Measurements from ENCODE around the gene RAB23. TPM values are rescaled to one million over a fixed set of nuclear protein-coding genes. Genes with fewer than 3 reads are reported as not detected.

Gene RAB23
- total RNA-seq, 2 donors from 2014 or later, result 20.4 to 22.3 TPM

DNA sequence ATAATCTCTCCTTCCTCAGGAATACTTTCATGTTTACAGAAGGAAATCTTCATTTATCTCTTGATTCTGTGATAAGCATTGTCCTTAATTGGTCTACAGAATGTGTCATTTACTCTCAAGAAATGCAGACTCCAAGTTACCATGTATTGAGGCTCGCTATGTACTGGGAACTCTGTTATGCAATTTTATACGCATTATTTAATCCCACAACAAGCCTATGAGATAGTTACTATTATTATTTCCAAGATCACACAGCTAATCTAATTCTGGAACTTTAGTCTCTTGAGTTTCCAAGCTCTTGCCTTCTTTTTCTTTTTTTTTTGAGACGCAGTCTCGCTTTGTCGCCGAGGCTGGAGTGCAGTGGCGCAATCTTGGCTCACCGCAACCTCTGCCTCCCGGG, 30.0 kb upstream of the RAB23 start:
- TF ChIP-seq, protein P1, sequence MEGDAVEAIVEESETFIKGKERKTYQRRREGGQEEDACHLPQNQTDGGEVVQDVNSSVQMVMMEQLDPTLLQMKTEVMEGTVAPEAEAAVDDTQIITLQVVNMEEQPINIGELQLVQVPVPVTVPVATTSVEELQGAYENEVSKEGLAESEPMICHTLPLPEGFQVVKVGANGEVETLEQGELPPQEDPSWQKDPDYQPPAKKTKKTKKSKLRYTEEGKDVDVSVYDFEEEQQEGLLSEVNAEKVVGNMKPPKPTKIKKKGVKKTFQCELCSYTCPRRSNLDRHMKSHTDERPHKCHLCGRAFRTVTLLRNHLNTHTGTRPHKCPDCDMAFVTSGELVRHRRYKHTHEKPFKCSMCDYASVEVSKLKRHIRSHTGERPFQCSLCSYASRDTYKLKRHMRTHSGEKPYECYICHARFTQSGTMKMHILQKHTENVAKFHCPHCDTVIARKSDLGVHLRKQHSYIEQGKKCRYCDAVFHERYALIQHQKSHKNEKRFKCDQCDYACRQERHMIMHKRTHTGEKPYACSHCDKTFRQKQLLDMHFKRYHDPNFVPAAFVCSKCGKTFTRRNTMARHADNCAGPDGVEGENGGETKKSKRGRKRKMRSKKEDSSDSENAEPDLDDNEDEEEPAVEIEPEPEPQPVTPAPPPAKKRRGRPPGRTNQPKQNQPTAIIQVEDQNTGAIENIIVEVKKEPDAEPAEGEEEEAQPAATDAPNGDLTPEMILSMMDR (IDR thresholded peaks at IDR 0.05), result no peak
- TF ChIP-seq POLR2A (IDR thresholded peaks at IDR 0.05) (no peak), POLR2AphosphoS5 (IDR thresholded peaks at IDR 0.05) (no peak)
- Histone ChIP-seq H3K4me1 (replicated peaks) (peaks cover 7% of the 10 kb centered on the region), H3K9me3 (no peaks in the 10 kb centered on the region), H3K27ac (peak overlapping the region; percentile 38 to 58), H3K36me3 (no peaks in the 10 kb centered on the region), H3K4me3 (no peak overlapping the region), H3K27me3 (replicated peaks; ENCODE audit: insufficient read depth) (no peaks in the 10 kb centered on the region)
- WGBS, result 88% methylated on average over 9 of the region's 9 CpGs
- no peak for DNase-seq (ENCODE audit: low spot score)
- intact Hi-C loops (cut with DNase I), result no loop called here

DNA sequence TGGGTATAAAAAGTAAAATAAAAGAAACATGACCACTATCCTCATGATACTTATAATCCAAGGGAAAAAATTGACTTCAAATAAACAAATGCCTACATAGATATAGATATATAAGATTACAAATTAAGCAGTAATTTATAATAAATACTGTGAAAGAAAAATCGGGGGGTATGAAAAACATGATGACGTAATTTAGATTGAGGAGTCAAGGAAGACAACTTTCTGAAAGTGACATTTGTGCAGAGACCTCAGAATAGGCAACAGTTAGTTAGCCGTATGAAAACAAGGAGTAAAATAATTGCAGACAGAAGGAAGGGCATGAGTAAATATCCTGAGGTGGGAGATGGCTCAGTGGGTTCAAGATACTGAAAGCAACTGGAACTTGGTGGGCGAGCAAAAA, 28.2 kb upstream of the RAB23 start:
- no peaks in the 10 kb centered on the region for H3K9me3 ChIP-seq
- no peaks in the 10 kb centered on the region for H3K36me3 ChIP-seq
- intact Hi-C loops (cut with DNase I), result no loop called here
- H3K4me3 ChIP-seq, result no peak overlapping the region
- TF ChIP-seq POLR2A (IDR thresholded peaks at IDR 0.05) (no peak), POLR2AphosphoS5 (IDR thresholded peaks at IDR 0.05) (no peak)
- TF ChIP-seq, protein P1 (IDR thresholded peaks at IDR 0.05), result no peak
- 88% methylated on average over 4 of the region's 4 CpGs for WGBS
- H3K4me1 ChIP-seq (replicated peaks), result peaks cover 11% of the 10 kb centered on the region
- DNase-seq (ENCODE audit: low spot score), result no peak
- H3K27ac ChIP-seq, result no peak overlapping the region
- no peaks in the 10 kb centered on the region for H3K27me3 ChIP-seq (replicated peaks; ENCODE audit: insufficient read depth)

DNA sequence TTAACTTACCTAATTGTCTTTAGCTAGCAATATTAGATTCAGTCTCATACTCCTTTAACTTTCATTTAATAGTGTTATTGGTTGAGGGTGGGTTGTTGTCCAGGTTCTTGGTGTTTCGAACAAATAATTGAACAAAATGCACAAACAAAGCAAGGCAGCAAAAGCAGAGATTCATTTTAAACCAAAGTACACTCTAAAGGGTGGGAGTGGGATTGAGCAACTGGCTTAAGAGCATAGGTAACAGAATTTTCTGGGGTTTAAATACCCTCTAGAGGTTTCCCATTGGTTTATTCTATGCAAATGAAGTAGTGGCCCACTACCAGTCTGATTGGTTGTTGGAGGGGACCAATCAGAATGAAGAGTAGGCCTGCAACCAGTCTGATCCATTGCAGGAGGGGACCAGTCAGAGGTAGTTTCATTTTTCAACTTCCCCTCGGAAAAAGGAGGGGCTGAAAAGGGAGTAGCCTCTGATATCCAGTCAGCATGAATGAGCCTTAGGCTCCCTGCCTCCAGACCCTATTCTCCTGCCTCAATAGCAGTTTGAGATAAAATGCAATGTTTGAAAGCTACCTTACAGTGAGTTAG, 26.3 kb upstream of the RAB23 start:
- H3K36me3 ChIP-seq, result no peaks in the 10 kb centered on the region
- no peak for TF ChIP-seq POLR2A (IDR thresholded peaks at IDR 0.05)
- no peak for TF ChIP-seq POLR2AphosphoS5 (IDR thresholded peaks at IDR 0.05)
- TF ChIP-seq, protein P1 (IDR thresholded peaks at IDR 0.05), result no peak
- no peak overlapping the region for H3K4me3 ChIP-seq
- no peak overlapping the region for H3K27ac ChIP-seq
- H3K9me3 ChIP-seq, result no peaks in the 10 kb centered on the region
- peaks cover 17% of the 10 kb centered on the region for H3K4me1 ChIP-seq (replicated peaks)
- no peaks in the 10 kb centered on the region for H3K27me3 ChIP-seq (replicated peaks; ENCODE audit: insufficient read depth)
- intact Hi-C loops (cut with DNase I), result no loop called here
- no peak for DNase-seq (ENCODE audit: low spot score)
- 91% methylated on average over 2 of the region's 2 CpGs for WGBS

DNA sequence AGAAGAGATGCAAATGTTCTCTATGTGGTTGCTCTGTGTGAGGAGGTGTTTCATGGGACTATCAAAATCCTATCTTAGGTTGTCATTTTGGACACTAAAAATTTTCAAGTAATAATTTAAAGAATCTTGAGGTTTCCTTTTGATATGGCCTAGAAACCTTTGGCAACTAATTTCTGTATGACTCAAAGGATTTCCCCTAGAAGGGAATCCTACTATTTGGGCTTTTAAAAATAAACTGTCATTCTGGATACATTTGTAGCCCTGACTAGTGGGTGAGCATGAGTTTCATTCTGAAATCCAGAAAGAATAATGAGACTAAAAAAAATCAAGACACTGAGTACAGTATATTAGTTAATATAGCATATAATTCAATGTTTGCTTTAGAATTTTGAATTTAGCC, 25.5 kb upstream of the RAB23 start:
- Histone ChIP-seq H3K9me3 (no peaks in the 10 kb centered on the region), H3K27ac (no peak overlapping the region), H3K4me1 (replicated peaks) (peaks cover 14% of the 10 kb centered on the region), H3K36me3 (no peaks in the 10 kb centered on the region), H3K27me3 (replicated peaks; ENCODE audit: insufficient read depth) (no peaks in the 10 kb centered on the region), H3K4me3 (no peak overlapping the region)
- intact Hi-C loops (cut with DNase I), result no loop called here
- no peak for TF ChIP-seq POLR2AphosphoS5 (IDR thresholded peaks at IDR 0.05)
- TF ChIP-seq POLR2A (IDR thresholded peaks at IDR 0.05), result no peak
- TF ChIP-seq, protein P1 (IDR thresholded peaks at IDR 0.05), result no peak
- DNase-seq (ENCODE audit: low spot score), result no peak

DNA sequence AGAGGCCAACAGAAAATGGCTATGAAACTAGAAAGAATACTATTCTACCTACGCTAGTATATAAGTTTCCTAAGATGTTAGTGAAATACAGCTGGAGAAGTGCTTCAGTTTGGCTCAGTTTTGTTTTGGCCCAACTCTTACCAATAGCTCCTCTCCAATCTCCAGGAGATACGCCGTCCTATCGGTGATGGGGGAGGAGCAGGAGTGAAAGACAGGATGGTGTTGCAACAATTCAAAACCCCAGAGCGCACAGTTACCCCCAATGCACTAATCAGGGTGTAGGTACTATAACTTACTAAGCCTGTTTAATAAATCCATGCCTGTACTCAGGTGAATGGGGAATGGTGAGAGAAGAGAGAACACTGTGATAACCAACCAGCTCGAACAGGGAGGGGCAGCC, 24.2 kb upstream of the RAB23 start:
- no peak for DNase-seq (ENCODE audit: low spot score)
- Histone ChIP-seq H3K27ac (peak overlapping the region in 1 of 2 donors; percentile 34), H3K36me3 (no peaks in the 10 kb centered on the region), H3K4me3 (no peak overlapping the region), H3K27me3 (replicated peaks; ENCODE audit: insufficient read depth) (no peaks in the 10 kb centered on the region), H3K9me3 (no peaks in the 10 kb centered on the region), H3K4me1 (replicated peaks) (peaks cover 10% of the 10 kb centered on the region)
- intact Hi-C loops (cut with DNase I), result no loop called here
- WGBS, result 54% methylated on average over 6 of the region's 6 CpGs
- TF ChIP-seq, protein P1 (IDR thresholded peaks at IDR 0.05), result no peak
- TF ChIP-seq POLR2A (IDR thresholded peaks at IDR 0.05) (no peak), POLR2AphosphoS5 (IDR thresholded peaks at IDR 0.05) (no peak)
